ENCODE results near the gene NGEF.

Gene NGEF

DNA sequence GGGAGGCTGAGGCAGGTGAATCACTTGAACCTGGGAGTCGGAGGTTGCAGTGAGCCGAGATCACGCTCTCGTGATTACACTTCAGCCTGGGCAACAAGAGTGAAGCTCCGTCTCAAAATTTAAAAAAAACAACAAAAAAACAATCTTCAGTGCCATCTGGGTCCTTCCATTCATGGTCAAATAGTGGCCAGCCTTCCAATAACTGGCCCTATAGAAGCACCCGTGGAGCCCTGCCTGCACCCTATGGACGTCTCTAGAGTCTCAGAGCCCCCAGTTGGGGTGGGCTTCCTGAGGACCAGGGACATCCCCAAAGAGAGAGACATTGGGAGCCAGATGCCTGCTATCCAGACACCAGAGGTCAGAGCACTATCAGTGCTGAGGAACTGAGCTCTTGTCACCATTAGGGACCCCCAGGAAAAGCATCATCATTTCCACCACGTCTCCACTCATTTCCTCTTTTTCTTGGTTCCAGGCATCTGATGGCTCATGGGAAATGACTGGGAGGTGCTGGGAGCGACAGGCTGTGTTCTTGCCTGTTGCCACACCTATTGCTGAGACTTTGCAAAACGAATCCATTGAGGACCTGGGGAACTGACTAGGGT, 28.8 kb upstream of the NGEF start:
- DNase-seq = no peak

DNA sequence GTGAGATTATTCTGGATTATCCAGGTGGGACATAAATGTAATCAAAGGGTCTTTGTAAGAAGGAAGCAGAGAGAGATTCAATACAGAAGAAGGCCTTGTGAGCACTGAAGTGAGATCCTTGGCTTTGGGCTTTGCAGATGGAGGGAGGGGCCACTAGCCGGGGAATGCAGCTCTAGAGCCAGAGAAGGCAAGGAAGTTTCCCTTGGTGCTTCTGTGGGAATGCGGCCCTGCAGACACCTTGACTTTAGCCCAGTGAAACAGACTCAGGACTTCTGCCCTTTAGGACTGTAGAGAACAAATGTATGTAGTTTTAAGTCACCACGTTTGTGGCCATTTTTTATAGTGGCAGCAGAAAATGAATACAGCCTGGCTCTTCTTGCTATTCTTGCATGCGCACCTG, 27.5 kb upstream of the NGEF start:
- DNase-seq = no peak

DNA sequence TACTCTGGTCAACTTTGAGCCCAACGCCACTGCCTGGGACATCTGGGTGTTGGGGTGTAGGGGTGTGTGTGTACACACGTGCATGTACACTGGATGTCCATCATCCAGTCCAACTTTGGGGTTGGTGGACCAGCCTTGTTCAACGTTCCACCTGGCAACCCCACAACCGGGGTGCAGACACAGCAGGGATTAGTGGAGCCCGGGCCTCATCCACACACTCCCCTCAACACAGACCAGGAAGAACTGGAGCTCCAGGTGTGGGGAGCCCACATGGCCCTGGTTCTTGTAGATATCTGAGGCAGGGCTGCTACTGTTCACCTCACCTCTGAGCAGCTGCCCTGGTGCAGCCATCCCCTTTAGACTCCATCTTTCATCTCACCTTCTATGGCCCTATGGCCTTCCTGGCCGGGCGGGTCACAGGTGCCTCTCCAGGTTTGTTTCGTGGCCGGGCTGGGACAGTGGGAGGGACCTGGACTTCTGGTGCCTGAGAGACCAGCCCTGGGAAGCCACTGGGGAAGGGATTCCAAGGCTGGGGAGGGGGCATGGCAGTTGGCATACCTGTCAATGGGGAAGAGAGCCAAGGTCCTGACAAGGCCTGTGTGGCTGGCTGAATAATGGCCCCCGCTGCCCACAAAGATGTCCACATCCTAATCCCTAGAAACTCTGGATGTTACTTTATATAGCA, 26.9 kb upstream of the NGEF start:
- no peak for DNase-seq

DNA sequence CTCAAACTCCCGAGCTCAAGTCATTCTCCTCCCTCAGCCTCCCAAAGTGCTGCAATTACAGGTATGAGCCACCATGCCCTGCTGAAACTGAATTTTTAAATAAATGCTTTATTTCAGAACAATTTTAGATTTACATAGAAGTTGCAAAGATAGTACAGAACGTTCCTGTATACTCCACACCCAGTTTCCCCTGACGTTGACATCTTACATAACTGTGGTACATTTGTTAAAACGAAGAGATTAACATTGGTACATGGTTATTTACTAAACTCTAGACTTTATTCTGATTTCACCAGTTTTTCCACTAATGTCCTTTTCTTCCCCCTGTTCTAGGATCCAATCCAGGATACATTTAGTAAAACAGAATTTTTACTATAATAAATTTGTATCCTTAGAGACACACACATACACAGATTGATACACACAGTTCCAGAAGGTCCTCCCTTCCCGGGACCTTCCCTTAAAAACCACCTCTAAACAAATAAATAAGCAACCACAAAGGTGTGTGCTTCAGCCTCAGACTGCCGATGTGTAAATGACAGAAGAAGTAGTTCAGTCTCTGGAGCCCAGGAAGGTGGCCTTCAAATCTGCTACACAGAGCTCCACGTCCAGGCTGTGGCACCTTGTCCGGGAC, 26.3 kb upstream of the NGEF start:
- DNase-seq = no peak

DNA sequence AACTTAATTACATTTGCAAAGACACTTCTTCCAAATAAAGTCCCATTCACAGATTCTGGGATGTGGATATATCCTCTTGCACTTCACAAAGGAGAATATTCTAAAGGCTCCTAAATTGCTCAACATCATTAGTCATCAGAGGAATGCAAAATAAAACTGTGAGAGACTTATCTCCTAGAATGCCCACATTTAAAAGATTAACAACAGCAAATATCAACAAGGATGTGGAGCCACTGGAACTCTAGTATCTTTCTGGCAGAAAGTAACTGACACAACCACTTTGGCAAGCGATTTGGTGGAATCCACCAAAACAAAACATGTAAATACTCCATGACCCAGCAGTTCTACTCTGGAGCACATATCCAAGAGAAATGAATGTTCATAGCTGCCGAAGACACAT, 24.0 kb upstream of the NGEF start:
- no peak for DNase-seq

DNA sequence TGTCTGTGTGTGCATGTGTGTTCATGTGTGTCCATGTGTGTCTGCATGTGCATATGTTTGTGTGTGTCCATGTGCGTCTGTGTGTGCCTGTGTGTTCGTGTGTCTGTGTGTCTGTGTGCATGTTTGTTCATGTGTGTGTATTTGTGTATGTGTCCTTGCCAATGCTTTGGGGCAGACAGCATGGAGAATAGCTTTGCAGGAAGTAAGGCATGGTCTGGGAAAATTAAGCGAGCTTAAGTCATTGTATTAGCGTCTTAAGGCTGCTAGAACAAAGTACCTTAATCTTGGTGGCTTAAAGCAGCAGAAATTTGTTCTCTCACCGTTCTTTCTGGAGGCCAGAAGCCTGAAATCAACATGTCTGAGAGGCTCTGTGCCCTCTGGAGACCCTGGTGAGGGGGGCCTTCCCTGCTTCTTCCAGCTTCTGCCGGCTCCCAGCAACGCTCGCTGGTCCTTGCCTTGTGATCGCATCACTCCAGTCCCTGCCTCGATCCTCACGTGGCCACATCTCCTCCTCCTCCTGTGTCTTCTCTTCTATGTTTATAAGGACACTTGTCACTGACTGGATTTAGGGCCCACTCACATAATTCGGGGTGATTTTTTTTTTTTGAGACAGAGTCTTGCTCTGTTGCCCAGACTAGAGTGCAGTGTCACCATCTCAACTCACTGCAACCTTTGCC, 23.2 kb upstream of the NGEF start:
- DNase-seq = no peak

DNA sequence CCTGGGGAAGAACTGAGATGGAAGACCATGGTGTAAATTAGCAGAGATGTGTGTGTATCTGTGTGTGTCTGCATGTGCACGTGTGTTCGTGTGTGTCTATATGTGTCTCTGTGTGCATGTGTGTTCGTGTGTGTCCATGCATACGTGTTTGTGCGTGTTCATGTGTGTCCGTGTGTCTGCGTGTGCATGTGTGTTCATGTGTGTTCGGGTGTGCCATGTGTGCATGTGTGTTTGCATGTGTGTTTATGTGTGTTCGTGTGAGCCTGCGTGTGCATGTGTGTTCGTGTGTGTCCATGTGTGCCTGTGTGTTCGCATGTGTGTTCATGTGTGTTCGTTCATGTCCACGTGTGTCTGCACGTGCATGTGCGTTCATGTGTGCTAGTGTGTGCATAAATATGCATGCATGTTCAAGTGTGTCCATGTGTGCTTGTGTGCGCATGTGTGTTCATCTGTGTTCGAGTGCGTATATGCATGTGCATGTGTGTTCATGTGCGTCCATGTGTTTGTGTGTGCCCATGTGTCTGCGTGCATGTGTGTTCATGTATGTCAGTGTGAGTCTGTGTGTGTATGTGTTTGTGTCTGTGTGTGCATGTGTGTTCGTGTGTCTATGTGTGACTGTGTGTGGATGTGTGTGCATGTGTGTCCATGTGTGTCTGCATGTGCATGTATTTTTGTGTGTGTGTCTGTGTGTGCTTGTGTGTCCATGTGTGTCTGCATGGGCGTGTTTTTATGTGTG, 22.5 kb upstream of the NGEF start:
- DNase-seq = no peak

DNA sequence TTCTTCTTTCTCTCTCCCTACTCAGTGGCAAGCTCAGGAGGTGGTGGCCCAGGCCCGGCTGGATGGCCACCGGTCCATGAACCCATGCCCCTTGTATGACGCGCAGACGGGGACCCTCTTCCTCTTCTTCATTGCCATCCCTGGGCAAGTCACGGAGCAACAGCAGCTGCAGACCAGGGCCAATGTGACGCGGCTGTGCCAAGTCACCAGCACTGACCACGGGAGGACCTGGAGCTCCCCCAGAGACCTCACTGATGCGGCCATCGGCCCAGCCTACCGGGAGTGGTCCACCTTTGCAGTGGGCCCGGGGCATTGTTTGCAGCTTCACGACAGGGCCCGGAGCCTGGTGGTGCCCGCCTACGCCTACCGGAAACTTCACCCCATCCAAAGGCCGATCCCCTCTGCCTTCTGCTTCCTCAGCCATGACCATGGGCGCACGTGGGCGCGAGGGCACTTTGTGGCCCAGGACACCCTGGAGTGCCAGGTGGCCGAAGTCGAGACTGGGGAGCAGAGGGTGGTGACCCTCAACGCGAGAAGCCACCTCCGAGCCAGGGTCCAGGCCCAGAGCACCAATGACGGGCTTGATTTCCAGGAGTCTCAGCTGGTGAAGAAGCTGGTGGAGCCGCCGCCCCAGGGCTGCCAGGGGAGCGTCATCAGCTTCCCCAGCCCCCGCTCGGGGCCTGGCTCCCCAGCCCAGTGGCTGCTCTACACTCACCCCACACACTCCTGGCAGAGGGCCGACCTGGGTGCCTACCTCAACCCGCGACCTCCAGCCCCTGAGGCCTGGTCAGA, 21.2 kb upstream of the NGEF start:
- DNase-seq = no peak

DNA sequence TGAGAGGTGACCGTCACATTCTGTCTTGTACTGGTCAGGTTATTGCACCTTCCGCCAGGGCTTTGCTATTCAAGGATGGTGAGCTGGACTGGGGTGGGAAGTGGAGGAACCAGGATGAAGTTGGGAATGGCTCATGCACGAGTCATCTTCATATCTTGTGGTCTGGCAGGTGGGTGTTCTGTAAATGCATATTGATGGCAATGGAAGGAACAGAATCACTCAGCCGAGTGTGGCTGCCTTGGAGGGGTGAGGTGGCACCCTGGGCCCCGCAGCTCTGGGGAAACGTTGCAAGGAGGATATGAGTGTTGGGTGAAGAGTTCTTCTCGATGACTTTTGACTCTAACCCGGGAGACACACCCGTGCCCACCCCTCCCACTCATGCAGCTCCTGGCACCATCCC, 20.6 kb upstream of the NGEF start:
- DNase-seq = no peak

DNA sequence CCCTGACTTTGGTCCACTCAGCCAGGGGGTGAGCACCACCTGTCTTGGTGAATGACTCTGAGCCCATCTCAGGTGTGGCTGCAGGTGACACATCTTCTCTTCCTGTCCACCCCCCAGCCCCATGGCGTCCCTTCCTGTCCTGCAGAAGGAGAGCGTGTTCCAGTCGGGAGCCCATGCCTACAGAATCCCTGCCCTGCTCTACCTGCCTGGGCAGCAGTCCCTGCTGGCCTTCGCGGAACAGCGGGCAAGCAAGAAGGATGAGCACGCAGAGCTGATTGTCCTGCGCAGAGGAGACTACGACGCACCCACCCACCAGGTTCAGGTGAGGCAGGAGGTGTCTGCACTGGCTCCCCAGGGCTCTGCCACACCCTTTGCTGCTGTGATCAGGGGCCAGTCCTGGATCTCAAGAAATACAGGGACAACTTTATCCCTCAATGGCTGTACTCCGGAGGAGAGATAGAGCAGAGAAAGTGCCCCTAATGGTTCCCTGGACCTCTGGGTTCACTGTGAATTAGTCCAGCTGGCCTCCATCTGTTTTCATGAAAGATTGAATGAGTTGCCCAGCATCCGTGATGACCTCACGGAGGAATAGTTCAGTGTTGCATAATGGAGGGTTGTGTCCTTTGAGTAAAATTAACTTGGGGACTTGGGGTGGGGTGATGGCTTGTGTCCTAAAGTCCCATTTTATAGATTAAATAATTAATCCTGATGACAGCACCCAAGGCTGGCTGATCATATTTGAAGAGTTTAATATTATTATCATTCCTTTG, 19.7 kb upstream of the NGEF start, which contains the start of gene NEU2:
Gene NEU2, plus strand, starts transcription at position 122 of the 770 bp plus-strand sequence. Its CDS starts 0 bp downstream, at position 122.
- no peak for DNase-seq

DNA sequence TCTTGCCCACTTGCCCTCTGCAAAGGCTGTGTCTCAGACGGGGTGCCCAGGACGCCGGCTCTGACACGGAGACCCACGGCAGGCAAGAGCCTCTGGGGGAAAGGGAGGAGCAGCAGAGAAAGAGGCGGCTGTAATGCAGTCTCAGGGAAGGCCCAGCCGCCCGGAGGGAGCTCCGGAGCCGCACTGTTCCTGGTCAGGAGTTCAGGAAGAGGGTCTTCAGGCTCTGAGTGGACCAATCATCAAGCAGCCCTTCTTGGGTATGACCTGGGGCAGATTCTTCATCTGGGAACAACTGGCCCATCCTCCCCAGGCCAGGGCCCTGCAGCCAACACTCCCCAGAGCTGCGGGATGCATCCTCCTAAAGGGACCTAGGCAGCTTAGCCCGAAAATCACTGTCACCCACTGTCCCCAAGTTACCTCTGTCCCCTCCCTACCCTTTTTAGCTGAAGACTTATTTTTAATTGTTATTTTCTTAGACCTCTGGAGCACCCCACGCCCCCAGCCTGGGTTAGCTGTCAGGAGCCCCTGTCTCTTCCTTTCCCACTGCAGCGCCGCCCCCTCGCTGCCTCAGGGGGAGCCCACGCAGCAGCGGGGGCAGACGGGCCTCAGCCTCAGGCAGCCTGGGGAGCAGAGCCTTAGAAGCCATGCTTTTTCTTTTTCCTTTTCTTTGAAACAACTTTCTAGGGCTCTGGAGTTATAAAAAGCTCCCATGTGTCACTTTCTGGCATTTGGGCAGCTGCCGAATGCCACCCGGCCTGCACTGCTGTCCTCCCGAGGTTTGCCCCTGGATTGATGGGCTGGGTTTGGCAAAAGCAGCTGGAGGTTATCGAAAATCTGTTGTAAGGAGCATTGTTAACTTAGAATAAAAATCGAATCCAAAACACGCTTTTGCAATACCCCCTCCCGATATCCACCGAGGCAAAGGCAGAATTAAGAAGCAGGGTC, 18.8 kb upstream of the NGEF start:
- no peak for DNase-seq

DNA sequence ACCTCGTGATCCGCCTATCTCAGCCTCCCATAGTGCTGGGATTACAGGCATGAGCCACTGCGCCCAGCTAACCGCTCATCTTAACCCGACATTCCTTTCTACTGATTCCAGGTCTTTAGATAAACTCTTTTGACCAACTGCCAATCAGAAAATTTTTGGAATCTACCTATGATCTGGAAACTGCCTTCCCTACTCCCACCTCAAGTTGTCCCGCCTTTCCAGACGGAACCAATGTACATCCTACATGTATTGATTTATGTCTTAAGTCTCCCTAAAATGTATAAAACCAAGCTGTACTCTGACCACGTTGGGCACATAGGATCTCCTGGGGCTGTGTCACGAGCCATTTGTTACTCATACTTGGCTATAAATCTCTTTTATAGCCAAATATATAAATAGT, 16.3 kb upstream of the NGEF start:
- no peak for DNase-seq

DNA sequence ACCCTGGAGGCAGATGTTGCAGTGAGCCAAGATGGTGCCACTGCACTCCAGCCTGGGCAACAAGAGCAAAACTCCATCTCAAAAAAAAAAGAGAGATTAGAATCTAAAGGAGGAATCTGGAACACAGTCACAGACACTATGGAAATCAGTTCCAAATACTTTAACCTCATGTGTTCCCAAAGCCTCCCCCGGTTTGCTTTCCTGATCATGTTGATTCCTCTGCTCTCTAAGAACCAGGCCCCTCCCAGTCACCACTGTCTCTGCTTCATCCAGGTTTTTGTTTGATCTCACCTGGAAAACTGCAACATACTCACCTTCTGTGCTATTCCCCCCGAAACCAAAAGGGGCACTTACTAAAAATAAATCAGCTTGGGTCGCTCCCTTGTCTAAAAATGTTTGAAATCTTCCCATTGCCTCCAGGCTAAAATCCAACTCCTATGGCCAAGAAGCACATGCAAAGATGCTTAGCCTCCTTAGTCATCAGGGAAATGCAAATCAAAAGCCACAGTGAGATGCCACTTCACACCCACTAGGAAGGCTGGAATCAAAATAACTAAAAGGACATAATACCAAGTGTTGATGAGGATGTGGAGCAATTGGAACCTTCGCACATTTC, 13.2 kb upstream of the NGEF start:
- no peak for DNase-seq

DNA sequence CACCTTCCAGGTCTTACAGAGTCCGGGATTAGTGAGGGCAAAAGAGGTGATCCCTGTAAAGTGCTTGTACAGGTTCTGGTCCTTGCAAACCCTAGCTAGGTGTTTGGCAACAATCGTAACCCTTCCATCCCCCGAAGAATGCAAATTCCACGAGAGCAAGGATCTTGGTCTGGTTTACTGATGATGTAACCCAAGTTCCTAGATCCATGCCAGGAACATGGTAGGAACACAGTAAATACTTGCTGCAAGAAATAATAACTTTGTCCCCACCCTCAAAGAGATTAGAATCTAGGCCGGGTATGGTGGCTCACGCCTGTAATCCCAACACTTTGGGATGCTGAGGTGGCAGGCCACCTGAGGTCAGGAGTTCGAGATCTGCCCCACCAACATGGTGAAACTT, 12.7 kb upstream of the NGEF start:
- no peak for DNase-seq

DNA sequence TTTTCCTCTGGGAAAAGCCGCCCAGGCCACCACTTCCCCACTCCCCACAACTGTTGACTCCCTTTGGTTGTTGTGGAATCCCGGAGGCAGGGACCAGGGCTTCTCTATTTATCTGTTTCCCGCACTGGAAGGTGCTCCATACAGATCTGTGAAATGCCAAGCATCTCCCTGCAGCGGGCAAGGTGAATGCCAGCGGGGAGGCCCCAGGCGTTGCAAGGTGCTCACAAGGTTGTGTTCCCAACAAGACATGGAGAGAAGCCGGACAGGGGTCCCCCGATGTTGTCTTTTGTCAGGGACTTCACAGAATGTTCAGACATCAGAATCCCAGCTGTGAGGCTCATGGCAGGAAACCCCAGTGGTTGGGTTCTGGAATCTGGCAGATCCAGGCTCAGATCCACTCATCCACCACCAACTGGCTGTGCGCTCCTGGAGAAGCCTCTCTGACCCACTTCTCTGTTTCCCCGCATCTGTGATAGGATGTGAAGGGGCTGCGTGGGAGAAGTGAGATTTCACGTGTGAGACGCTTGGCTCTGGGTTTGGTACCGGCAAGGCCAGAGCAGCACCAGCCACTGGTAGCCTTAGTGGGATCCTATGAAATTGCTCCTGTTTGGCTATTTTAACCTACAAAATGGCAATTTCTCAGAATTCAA, 10.8 kb upstream of the NGEF start:
- DNase-seq = no peak

DNA sequence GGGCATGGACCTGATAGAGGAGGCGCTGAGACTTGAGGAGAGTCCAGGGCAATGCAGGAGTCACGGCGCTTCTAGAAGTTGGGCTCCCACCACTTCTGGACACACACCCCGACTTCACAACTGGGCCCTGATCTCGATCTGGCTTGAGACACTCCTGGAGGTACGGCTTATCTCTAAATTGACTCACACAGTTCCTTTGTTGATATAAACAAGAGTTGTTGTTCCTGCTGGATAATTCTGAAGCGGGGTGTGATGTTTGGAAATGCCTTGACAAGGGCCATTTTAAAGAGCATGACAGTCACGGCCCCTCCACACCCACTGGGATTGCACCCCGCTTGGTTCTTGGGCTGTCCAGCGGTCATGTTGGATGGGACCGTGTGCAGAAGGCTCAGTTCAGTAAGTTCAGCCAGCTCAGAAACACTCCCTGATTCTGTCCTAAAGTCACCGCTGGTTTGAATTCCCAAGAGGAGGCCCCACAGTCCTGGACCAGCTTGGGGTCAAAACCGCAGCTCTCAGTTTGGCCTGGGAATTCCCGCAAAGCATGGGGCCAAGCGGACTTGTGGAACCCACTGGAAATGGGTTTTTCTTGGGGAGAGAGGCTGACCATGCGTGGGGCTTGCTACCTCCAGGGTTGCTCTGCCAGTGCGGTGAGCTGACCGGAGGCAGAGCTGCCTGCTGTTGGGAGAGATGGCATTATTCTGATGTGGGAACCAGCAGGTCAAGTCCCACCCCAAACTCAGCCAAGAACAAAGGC, 10.1 kb upstream of the NGEF start:
- DNase-seq = no peak

DNA sequence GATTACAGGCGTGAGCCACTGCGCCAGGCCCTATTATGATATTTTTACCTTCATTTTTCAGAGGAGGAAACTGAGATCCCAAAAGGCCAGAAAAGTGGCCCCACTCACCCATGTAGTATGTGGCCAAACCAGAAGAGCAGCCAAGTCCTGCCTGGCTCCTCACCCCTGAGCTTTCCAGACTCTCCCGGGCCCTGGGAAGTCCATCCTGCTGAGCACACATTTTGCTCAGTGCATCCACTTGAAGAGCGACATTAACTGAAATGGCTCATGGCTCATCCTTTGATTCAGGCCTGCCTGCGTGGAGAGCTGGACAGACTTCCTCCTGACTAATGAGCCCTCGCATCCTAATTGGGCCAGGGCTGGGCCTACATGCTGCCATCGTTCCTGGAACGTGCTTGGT, 9.5 kb upstream of the NGEF start:
- no peak for DNase-seq

DNA sequence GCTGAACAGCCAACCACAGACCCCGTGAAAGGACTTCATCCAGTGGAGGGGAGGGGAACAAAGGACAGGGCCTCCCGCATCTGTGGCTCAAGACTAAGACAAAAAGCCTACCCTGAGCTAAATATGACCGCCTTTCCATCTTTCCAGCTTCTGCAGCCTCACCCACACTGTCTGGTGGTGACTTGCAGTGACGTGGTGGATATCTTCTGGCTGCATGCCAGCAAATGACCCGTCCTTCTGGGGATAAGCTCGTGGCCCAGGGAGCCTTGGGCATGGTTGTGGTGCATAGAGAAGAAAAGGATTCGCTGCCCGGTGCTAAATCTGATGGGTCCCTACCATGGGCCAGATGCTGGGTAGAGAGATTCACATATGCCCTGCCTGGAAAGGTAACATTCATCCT, 8.7 kb upstream of the NGEF start:
- DNase-seq = no peak

DNA sequence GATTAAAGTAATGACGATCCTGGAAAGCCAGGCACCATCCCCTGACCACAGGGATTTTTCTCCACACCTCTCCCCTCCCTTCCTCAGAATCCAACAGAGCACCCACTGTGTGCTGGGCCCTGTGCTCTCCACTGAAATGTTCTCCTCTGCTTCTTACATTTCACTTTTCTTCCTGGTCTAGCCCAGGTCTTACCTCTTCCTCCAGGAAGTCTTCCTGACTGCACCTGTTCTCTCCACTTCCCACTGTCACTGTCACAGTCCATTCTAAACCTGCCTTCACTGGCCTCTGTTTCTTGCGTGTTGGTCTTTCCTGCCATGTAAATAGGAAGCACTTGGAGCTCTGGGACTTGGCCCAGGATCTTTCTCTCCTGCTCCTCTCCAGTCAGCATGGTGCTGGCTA, 7.4 kb upstream of the NGEF start:
- no peak for DNase-seq

All from NCI-H2171 (cell line).